Measurements from ENCODE around the gene ATOSA. TPM values are rescaled to one million over a fixed set of nuclear protein-coding genes. Genes with fewer than 3 reads are reported as not detected.

Gene ATOSA
- total and polyA plus RNA-seq, 7 donors = 21.0 to 90.3 (median 50.1) TPM

- Histone ChIP-seq H3K4me3 (no peak overlapping the region), H3K9me3 (no peaks in the 10 kb centered on the region), H3K36me3 (peaks cover 0 to 19% (median 0%) of the 10 kb centered on the region in 4 donors), H3K4me1 (peaks cover 2 to 43% (median 25%) of the 10 kb centered on the region in 4 donors), H3K27ac (no peak overlapping the region), H3K27me3 (no peaks in the 10 kb centered on the region)
- intact Hi-C loops (cut with DNase I) = no loop called here
- TF ChIP-seq EP300 (IDR thresholded peaks at IDR 0.05) = no peak
- TF ChIP-seq POLR2AphosphoS5 (IDR thresholded peaks at IDR 0.05) = no peak
- no peak for TF ChIP-seq CTCF (IDR thresholded peaks at IDR 0.05)
- TF ChIP-seq POLR2A (IDR thresholded peaks at IDR 0.05) = no peak
- DNase-seq = no peak
Measured at GRCh38 chr15:52649686-52650085, 29.5 kb downstream of the ATOSA start.

GRCh38 chr15:52645916-52646315, 33.3 kb downstream of the ATOSA start:
- intact Hi-C loops (cut with DNase I) = no loop called here
- DNase-seq = no peak
- H3K4me1 ChIP-seq = peaks cover 0 to 23% (median 16%) of the 10 kb centered on the region in 4 donors
- no peak for TF ChIP-seq POLR2A (IDR thresholded peaks at IDR 0.05)
- no peak for TF ChIP-seq EP300 (IDR thresholded peaks at IDR 0.05)
- no peak for TF ChIP-seq CTCF (IDR thresholded peaks at IDR 0.05)
- TF ChIP-seq POLR2AphosphoS5 (IDR thresholded peaks at IDR 0.05) = no peak
- peaks cover 0 to 24% (median 2%) of the 10 kb centered on the region in 4 donors for H3K36me3 ChIP-seq
- 97% methylated on average over 2 of the region's 2 CpGs for WGBS, 2 donors
- H3K9me3 ChIP-seq = no peaks in the 10 kb centered on the region
- H3K27me3 ChIP-seq = no peaks in the 10 kb centered on the region
- H3K27ac ChIP-seq = no peak overlapping the region
- H3K4me3 ChIP-seq = no peak overlapping the region

- WGBS, 2 donors = 86 to 91% methylated on average over 5 of the region's 5 CpGs
- no peak for DNase-seq
- no peaks in the 10 kb centered on the region for H3K9me3 ChIP-seq
- no peak for TF ChIP-seq EP300 (IDR thresholded peaks at IDR 0.05)
- no peak for TF ChIP-seq POLR2A (IDR thresholded peaks at IDR 0.05)
- no peak for TF ChIP-seq CTCF (IDR thresholded peaks at IDR 0.05)
- no peak for TF ChIP-seq POLR2AphosphoS5 (IDR thresholded peaks at IDR 0.05)
- no peak overlapping the region for H3K4me3 ChIP-seq
- H3K4me1 ChIP-seq = peaks cover 0 to 18% (median 15%) of the 10 kb centered on the region in 4 donors
- peak overlapping the region; percentile 2 to 29 (median 21) for H3K27ac ChIP-seq
- intact Hi-C loops (cut with DNase I) = no loop called here
- H3K27me3 ChIP-seq = no peaks in the 10 kb centered on the region
- H3K36me3 ChIP-seq = peaks cover 0 to 42% (median 2%) of the 10 kb centered on the region in 4 donors
Measured at GRCh38 chr15:52642386-52643361, 36.5 kb downstream of the ATOSA start.

GRCh38 chr15:52636459-52636858, 42.7 kb downstream of the ATOSA start:
- DNase-seq = no peak
- intact Hi-C loops (cut with DNase I) = no loop called here
- H3K27ac ChIP-seq = no peak overlapping the region
- no peaks in the 10 kb centered on the region for H3K9me3 ChIP-seq
- WGBS, 2 donors = 91 to 93% methylated on average over 2 of the region's 2 CpGs
- no peak overlapping the region for H3K4me3 ChIP-seq
- no peaks in the 10 kb centered on the region for H3K27me3 ChIP-seq
- peaks cover 0 to 67% (median 7%) of the 10 kb centered on the region in 4 donors for H3K36me3 ChIP-seq
- peaks cover 0 to under 1% (median 0%) of the 10 kb centered on the region in 4 donors for H3K4me1 ChIP-seq
- TF ChIP-seq EP300 (IDR thresholded peaks at IDR 0.05) (no peak), POLR2AphosphoS5 (IDR thresholded peaks at IDR 0.05) (no peak), POLR2A (IDR thresholded peaks at IDR 0.05) (no peak), CTCF (IDR thresholded peaks at IDR 0.05) (no peak)
